HL-60 (cell line): ENCODE measurements around the gene FTSJ1.
A peak's percentile ranks its signal among the peaks of the same experiment; 100 is the strongest.

ENCODE experiments used
- DNase-seq, 2 experiments: peaks; one replicate each; pipeline ENCODE4 v3.0.0-alpha.2; 2010 to 2020; ENCODE audit warnings: low read depth in 1 of 2, low spot score in 1 of 2
- H3K27ac ChIP-seq: fragments of 250-450 bp; sonication (Bioruptor Pico); replicated peaks from 2 replicates; pipeline ENCODE4 v1.5.1; 2020; ENCODE audit warnings: mild to moderate bottlenecking, moderate library complexity
- H3K27me3 ChIP-seq: fragments of 250-450 bp; sonication (Bioruptor Pico); 2 replicates; pipeline ENCODE4 v1.5.1; 2021; ENCODE audit warnings: mild to moderate bottlenecking, moderate library complexity; ENCODE audit not compliant: insufficient read depth, poor library complexity, severe bottlenecking
- H3K4me3 ChIP-seq: replicated peaks from 2 replicates; pipeline ENCODE4 v1.5.1; 2011; ENCODE audit warnings: mild to moderate bottlenecking, control low read depth, low read length; ENCODE audit not compliant: insufficient read depth
- CTCF ChIP-seq: IDR thresholded peaks from one replicate; pipeline ENCODE4 v1.5.1; 2011; ENCODE audit warnings: low read length, control low read depth, inconsistent platforms; ENCODE audit not compliant: insufficient read depth
- GABPA ChIP-seq: IDR thresholded peaks from 2 replicates; pipeline ENCODE4 v1.6.1; 2012; ENCODE audit warnings: low read depth
- POLR2AphosphoS5 ChIP-seq: IDR thresholded peaks from 2 replicates; pipeline ENCODE4 v1.6.1; 2012; ENCODE audit warnings: low read depth
- REST ChIP-seq: IDR thresholded peaks from 2 replicates; pipeline ENCODE4 v1.6.1; 2012; ENCODE audit warnings: low read depth; ENCODE audit not compliant: insufficient replicate concordance
- SPI1 ChIP-seq: IDR thresholded peaks from 2 replicates; pipeline ENCODE4 v1.6.1; 2012; ENCODE audit warnings: low read depth, mild to moderate bottlenecking, borderline replicate concordance

Gene FTSJ1

GRCh38 chrX:48530736-48531135 is 54.7 kb downstream of the FTSJ1 start:
- no peak for TF ChIP-seq REST
- no peak for TF ChIP-seq GABPA
- TF ChIP-seq CTCF, result no peak
- no peak for TF ChIP-seq POLR2AphosphoS5
- TF ChIP-seq SPI1, result no peak
- DNase-seq, result no peak
- H3K27me3 ChIP-seq, result no peaks in the 10 kb centered on the region

GRCh38 chrX:48531358-48531959 is 55.5 kb downstream of the FTSJ1 start:
- peak overlapping the region; percentile 53 for H3K27ac ChIP-seq
- no peak for DNase-seq
- TF ChIP-seq GABPA (no peak), SPI1 (no peak), CTCF (no peak), REST (no peak), POLR2AphosphoS5 (no peak)
- H3K4me3 ChIP-seq, result no peak overlapping the region
- H3K27me3 ChIP-seq, result no peaks in the 10 kb centered on the region

More at GRCh38 chrX:48530736-48531135, 54.7 kb downstream of the FTSJ1 start:
- no peak overlapping the region for H3K27ac ChIP-seq
- no peak overlapping the region for H3K4me3 ChIP-seq

GRCh38 chrX:48532161-48532560 is 56.2 kb downstream of the FTSJ1 start:
- Histone ChIP-seq H3K27ac (peak overlapping the region; percentile 53; the same call in 1 of the 2 replicates), H3K4me3 (no peak overlapping the region), H3K27me3 (no peaks in the 10 kb centered on the region)
- no peak for DNase-seq
- no peak for TF ChIP-seq CTCF
- TF ChIP-seq REST, result no peak
- TF ChIP-seq POLR2AphosphoS5, result no peak
- TF ChIP-seq SPI1, result no peak
- no peak for TF ChIP-seq GABPA
